ELF-1 (cell line): ENCODE results near the gene TEX53.
A peak's percentile ranks its signal among the peaks of the same experiment; 100 is the strongest.

Experiments
- DNase-seq: peaks from one replicate; pipeline ENCODE4 v3.0.0-alpha.2; 2016; ENCODE audit warnings: low read depth, low spot score

TEX53 gene

DNA sequence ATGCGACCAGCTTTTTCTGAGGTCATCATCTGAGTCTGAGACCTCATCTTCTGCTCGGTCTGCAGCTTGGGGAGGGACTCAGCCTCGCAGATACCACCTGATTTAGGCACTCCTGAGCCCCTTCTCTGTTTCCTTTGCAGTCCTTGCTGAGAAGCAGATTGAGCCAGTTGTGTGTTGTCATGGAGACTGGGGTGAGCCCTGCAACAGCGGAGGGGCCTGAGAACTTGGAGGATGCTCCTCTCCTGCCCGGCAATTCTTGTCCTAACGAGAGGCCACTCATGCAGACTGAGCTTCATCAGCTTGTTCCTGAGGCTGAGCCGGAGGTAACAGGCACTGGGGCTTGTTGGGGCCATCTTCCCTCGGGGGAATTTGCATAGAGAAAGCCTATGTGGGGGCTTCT, 19.2 kb downstream of the TEX53 start:
- DNase-seq, result no peak

DNA sequence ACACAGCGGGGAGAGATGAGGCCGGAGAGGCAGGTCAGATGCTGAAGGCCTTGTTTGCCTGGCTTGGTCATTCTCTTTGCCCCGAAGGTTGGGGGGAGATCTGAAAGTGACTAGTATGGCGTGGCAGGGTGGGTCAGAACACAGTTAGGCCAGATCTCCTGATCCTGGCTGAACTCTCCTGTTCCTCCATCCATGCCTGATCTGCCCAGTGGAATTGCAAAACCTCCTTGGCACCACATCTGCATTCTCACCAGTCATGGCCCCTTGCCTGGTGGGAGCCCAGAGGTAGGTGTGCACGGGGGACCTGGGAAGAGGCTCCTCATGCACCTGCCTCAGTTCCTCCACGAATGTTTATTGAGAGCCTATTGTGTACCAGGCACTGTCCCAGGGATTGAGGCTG, 23.2 kb downstream of the TEX53 start:
- no peak for DNase-seq

DNA sequence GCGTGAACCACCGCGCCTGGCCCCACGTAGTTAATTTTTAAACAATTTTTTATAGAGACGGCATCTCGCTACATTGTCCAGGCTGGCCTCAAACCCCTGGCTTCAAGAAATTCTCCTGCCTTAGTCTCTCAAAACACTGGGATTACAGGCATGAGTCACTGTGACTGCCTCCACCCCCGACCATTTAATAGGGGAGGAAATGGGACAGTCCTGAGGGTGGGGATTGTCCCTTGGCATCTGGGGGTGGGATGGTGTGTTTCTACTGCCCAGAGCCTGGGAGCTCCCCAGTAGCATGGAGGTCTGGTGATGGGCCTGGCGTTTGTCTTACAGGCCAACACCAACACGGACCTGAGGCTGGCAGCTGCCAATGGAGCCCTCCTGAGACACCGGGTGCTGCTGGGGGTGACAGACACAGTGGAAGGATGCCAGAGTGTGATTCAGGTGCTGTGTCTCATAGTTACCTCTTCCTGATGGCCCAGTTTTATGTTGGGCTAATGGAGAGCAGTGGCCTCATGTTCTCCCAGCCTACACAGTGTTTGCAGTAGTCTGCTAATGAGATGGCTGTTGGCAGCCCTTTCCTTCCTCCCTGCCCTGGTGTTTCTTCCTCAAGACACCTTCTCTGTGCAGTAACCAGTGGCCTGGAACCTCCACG, 24.0 kb downstream of the TEX53 start:
- DNase-seq, result no peak

DNA sequence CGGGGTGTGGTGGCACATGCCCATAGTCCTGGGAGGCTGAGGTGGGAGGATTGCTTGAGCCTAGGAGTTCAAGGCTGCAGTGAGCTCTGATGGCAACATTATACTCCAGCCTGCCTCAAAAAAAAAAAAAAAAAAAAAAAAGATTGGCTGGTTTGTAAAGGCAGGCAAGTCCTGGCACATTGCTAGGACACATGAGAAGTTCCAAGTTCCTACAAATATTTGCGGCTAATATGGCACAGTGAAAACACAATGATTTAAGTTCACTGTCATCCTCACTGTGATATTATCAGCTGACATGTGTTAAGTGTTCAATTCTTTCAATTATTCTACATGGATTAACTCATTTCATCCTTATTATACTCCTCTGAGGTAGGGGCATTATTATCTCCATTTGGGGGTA, 26.4 kb downstream of the TEX53 start:
- no peak for DNase-seq

DNA sequence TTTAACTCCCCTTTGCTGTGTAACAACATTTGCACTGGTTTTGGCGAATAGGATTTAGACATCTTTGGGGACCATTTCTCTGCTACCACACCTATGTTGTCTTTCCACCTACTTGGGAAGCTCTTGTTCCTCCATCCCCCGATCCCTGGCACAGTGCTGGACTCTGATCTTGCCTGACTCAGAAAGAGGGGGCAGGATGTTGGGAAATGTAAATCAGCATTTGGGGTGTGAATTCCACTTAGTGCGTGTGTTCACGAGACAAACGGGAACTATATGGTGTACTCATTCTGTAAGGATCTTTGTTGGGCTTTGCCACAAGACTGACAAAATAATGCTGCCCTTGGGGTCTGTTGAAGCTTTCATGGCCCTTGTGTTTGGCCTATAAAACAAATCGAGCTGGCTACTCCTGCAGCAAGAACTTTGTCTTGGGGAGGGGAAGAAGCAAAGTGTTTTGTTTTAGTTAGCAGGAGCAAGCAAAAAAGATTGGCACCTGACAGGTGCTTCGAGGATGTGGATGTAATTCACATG, 28.0 kb downstream of the TEX53 start:
- DNase-seq, result no peak

DNA sequence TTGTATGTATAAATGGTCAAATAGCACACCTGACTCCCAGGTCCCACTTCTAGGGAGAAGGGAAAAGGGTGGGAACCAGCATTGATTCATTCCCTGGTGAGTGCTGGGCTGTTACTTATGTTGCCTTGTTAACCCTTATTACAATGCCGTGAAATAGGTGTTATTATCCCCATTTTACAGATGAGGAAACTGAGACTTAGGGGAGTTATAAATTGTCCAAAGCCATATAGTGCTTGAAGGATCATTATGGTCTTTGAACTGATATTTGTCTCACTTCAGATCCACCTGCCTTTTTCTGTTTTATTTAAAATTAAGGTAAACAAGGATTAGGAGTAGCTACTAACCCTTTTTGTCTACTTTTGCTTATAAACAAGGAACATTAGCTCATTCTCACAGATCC, 30.1 kb downstream of the TEX53 start:
- no peak for DNase-seq

DNA sequence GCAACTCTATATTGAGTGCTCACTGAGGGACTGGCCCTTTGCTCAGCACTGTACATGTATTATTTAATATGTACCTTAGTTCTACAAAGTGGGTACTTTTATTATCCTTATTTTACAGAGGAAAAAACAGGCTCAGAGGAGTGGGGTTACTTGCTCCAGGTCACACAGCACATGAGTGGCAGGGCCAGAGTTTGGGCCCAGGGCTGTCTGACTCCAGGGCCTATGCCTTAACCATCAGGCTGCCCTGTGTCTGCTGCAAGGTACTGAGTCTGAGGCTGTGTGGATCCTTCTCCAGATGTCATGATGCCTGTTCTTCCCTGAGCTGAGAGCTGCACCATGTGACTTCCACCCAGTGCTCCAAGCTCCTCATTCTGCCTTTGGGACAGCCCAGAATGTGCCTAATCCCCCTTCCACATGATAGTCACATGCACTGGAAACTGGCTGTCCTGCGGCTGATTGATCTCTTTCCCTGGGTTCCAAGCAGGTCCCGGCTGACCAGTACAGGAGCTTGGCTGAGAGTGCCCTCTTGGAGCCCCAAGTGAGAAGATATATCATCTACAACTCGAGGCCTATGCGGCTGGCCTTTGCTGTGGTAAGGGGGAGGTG, 31.1 kb downstream of the TEX53 start:
- DNase-seq, result no peak

DNA sequence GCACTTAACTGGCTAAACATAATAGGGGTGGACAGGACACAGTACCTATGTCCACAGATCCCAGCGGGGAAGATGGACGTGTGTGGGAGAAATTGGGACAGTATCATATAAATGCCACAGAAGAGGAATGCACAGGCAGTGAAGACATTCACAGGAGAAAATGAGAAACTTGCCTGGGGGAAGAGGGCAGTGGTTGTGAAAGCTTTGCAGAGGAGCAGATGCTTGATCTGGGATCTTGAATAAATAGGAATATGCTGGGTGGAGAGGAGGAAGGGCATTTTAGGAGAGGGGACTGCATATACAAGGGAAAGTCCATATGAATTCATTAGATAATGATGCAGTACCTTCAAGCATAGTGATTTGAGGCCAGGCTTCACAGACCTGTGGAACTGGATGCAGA, 32.9 kb downstream of the TEX53 start:
- no peak for DNase-seq

DNA sequence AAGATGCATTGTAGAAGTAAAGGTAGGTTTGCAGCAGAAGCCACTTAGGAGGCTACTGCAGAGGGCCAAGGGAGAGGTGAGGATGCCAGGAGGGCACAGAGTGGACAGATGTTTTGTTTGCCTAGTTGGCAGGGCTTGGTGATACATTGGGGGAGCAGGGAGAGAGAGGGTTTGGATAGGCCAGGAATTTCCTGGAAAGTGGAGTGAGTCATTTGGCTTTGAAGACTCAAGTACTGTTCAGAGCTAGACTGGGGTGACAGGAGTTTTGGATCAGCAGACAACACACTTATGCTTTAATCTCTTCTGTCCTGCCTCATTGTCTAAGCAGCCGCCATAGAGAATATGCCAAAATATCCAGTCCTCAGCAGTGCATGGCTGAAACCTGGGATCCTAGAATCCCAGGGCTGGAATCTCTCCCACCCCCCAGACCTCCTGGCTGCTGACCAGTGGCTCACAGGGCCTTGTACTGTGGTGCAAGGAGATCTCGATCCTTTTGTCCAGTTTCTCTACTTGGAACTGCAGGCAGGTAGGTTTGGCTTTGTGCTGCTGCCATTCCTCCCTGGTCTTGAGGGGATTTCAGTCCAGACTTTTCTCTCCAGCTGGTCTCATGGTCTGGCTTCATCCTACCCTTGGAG, 35.5 kb downstream of the TEX53 start:
- no peak for DNase-seq

DNA sequence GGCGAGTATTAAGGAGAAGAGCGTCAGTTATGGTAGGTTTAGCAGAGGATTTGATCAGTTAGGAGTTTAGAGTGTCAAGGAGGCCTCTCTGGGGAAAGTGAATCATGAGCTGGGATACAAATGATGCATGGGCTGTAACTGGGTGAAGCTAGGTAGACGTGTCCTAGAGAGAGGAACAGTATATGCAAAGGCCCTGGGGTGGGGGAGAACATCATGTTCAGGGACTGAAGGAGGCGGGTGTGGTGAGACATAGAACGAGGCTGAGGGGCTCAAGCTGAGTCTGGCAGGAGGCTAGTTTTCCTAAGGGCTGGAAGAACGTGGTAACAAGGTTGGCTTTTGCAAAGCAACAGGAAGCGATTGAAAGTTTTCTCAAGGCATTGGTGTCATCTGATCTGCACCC, 36.0 kb downstream of the TEX53 start:
- no peak for DNase-seq

DNA sequence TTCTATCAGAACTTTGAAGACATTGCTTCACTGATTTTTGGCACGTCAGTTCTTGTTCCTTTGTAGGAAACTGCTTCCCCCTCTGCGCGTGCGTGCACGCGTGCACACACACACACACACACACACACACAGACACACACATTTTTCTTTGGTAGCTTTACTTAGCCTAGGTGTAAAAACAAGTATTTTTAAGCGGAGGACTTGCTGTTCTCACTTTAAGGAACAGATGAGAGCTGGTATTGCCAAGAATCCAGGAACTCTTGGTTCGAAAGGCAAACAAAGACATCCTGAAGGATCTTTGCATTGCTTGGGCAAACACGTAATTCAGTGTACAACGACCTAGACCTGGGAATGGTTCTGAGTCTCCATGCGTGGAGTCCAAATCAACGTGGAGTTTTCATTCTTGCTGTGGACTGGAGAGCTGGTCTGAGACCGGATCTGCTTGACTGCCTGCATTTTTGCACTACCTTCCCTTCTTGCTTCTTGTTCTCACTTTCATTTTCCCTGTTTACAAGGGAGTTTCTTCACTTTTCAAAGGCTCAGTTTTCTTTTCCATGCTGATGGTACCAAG, 38.3 kb downstream of the TEX53 start:
- DNase-seq, result no peak

DNA sequence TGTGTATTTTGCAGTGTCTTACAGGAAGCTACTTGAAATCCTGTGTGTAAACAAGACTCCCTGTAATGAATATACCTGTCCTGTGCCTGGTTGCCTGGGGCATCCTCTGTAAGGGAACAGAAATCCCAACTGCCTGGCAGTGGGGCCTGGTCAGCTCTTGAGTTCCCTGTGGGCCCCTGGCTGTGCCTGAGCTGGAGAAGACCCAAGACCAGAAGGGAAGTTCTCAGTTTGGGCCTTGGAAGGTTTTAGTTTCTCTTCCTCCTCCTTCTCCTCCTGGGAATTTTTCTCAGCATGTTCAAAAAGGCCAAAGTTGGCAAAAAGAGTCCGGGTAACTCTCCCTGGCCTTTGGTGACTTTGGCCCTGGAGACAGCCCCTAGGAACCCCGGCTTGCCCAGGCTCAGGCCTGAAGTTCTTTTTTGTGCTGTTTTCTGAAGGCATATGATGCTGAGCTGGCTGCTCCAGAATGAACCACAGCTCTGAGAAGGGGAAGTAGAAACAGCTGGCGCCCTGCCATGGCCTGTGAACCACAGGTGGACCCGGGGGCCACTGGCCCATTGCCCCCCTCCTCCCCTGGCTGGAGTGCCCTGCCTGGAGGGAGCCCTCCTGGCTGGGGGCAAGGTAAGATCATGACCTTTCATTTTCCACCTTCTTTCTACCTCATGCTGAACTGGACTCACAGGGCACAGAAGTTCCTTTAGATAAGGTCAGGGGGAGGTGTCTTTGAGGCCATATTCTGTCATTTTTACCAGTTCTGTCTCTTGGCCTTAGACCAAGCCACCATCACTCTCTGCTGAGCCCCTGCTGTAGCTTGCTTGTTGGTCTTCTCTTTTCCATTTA, 40.7 kb downstream of the TEX53 start:
- DNase-seq, result no peak

DNA sequence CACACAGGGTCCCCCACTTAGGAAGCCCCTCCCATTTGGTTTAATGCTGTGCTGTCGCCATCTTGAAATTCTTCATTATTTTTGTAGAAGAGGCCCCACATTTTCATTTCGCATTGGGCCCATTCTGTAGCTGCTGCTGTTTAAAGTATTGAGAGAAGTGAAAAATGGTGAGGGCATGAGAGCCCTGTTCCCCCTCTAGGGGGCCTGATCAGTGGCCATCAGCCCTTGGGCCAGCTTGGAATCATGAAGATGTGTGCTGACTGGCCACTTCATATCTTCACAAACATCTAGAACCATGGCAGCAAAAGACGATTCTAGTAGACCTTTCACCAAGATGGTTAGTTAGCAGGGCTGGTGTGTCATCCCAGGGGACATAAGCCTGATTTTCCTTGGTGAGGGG, 43.2 kb downstream of the TEX53 start:
- DNase-seq, result no peak

DNA sequence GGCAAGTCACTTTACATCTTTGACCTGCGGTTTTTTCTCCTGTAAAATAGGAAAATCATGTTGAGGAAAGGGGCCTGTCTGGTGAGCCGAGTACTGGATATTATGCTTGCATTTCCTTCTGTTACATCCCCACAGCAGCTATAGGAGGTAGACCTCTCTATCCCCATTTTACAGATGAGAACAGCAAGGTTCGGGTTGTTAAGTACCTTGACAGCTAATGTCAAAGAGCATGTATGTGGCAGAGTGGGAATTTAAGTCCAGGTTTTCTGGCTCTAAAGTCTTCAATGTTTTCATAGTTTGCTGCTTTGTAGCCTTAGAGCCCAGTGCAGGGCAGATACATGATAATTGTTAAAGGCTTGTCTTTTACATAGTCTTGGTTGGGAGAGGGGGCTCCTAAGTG, 43.7 kb downstream of the TEX53 start:
- no peak for DNase-seq

DNA sequence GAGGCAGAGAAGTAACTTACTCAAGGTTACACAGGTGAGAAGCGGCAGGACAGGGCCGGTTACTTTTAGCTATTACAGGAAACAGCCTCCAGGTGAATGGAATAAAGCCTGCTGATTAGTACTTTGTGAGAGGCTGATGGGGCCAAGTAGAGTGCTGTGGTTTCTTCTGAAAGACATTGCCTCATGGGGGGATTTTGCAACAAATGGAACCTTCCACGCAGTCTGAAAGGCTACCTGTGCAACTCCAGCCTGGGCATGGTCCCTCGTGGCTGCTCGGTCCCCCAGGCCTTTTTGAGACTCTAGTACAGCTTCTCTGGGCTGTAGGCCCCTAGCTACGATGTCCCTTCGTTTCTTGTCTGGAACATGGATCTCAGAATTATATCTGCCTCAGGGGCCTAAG, 44.5 kb downstream of the TEX53 start:
- DNase-seq, result peak; percentile 18

DNA sequence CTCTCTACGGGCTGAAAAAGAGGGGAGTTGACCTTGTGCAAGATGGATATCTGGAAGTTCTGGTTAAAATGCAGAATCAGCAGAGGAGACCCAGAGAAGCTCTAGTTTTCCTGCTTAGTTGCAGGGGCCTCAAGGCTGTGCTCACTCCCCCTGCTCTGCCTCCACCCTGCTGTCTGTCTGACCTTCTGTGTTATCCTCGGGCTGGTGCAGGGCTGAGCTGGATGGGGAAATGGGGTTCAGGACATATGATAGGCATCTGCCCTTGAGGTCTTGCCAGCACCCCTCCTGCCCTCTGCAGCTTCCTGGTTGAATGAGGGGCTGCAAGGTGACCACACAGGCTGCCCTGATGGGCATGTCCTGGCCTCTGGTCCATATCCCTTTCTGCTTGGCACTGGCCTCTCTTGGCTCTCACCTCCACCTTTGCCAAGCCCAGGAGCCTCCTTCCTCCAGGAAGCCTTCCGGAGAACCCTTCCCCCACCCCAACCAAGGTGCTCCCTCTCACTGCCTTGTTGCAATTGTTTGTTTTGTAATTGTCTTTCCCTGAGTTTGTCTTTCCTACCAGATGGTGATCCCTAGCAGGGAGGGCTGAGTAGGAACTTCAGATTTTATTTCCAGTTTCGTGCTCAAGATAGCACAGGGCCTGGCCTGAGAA, 45.2 kb downstream of the TEX53 start:
- no peak for DNase-seq

DNA sequence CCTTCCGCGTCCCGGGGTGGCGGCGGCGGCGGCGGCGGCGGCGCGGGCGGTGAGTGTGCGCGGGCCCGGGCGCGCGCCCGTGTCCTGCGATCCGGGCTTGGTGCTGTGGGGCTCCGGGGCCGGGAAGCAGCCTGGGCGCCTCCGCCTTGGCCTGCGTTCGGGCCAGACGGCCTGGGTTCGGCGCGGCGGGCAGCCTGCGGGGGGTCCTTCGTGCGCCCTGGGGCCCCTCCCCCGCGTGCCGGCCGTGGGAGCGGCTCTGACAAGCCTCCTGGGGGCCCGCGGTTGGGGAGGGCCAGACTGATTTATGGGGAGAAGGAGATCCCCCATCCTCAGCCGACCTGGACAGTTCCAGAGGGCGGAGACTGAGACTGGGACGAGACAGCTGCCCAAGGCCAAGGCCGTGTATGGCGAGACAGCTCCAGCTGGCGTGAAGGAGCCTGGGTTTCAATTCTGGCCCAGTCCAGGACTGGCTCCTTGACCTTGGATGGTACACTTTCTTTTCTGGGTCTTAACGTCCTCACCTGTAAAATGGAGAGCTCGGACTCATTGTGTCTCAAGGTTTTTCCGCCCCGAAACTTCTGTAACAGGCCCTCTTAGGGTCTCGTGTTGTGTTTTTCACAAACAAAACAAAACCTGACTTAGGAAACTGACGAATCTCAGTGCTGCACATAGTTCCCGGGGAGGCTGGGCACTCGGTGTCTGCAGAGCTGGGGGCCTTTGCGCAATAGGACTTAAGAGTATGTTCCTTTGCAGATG, 45.9 kb downstream of the TEX53 start:
- peak; percentile 55 for DNase-seq

DNA sequence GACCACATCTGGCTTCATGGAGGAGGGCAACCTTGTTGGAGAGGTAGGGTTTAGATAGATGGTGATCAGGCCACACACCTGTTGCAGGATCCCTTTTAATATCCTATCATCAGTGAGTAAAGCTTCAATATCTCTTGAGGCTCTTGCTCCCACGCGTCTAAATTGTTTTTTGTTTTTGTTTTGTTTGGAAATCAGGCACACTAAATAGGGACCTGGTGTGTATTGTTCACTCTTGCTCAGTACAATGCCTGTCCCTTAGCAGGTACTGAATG, 49.1 kb downstream of the TEX53 start:
- no peak for DNase-seq

DNA sequence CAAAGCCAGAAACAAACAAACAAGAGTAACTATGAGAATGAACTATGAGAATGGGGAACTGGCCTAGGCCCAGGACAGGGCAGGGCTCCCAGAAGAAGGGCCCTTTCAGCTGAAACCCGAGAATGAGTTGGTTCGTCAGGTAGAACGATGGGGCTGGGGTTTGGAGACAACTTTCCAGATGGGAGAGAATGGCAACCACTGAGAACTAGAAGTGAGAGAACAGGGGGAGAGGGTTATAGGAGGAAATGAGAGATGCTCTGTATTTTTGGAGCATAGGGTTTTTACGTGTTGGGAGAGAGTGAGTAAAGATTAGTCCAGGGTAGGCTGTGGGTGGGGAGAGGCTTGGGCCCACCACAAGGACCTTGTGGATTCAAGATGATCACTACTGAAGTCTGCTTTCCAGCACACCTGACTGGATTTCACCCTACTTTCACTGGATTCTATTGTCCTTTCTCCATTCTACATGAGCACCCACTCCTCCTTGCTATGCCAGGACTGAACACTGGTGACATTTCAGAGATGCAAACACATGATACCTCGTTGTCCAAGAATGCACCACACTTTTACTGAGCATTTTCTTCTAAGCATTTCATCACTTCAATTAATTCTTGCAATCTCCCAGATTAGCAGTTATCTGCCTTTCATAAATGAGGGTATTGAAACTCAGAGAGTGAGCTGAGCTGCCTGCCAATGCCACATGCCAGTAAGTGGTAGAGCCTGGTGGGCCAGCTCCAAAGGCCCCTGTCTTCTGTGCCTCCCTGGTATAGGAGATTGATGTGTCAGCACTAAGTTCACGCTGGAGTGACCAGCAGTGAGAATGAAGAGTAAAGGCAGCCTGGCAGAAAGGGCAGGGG, 49.7 kb downstream of the TEX53 start:
- DNase-seq, result no peak

DNA sequence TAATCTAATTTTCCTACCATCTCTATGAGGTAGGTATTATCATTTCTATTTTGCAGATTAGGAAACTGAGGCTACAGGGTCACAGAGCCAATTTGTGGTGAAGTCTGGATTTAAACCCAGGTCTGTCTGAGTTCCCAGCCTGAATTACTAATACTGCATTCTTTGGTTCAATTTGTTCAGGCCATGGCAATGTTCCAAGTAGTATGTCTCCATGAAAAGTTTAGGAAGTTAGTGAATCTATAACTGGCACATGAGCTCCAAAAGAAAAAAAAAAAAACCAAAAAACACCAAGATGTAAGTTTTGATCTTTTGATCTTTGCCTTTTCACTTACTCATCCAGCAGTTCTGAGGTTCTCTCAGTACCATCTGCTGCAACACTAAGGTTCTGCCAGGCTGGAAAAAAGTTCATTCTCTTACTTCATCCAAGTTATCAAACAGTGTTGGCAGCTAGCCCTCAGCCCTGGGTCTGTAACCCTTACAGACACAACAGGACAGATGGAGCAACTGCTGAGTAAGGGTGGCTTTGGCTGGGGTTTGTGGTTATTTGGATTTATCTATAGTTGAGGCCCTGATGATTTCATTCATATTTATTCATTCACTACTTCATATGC, 50.9 kb downstream of the TEX53 start:
- no peak for DNase-seq
